WERI-Rb-1 (cell line): Measurements from ENCODE around the gene PFDN2.

Source experiments
- DNase-seq: peaks from one replicate; pipeline ENCODE4 v3.0.0-alpha.2; 2020
- H3K27ac ChIP-seq: fragments of 250-450 bp; sonication (Bioruptor Pico); 2 replicates; pipeline ENCODE4 v1.5.1; 2020; ENCODE audit warnings: mild to moderate bottlenecking, moderate library complexity
- H3K27me3 ChIP-seq: fragments of 250-450 bp; sonication (Bioruptor Pico); 2 replicates; pipeline ENCODE4 v1.5.1; 2021; ENCODE audit warnings: mild to moderate bottlenecking, low read depth, moderate library complexity; ENCODE audit not compliant: insufficient read depth, severe bottlenecking
- H3K36me3 ChIP-seq: fragments of 250-450 bp; sonication (Bioruptor Pico); 2 replicates; pipeline ENCODE4 v1.5.1; 2020; ENCODE audit warnings: mild to moderate bottlenecking, moderate library complexity
- H3K4me3 ChIP-seq: 2 replicates; pipeline ENCODE4 v1.5.1; 2011; ENCODE audit warnings: low read depth, mild to moderate bottlenecking, control low read depth, low read length
- H3K9me3 ChIP-seq: fragments of 250-450 bp; sonication (Bioruptor Pico); 2 replicates; pipeline ENCODE4 v1.5.1; 2021; ENCODE audit warnings: mild to moderate bottlenecking, moderate library complexity; ENCODE audit not compliant: severe bottlenecking
- CTCF ChIP-seq: IDR thresholded peaks from 2 replicates; pipeline ENCODE4 v1.5.1; 2011; ENCODE audit warnings: low read depth, mild to moderate bottlenecking, control low read depth, inconsistent platforms, low read length

Gene PFDN2

GRCh38 chr1:161163793-161164192, 46.0 kb upstream of the PFDN2 start:
- TF ChIP-seq CTCF, result no peak
- DNase-seq, result no peak
- H3K36me3 ChIP-seq, result peaks cover 53% of the 10 kb centered on the region

GRCh38 chr1:161162806-161163205, 45.0 kb upstream of the PFDN2 start:
- Histone ChIP-seq H3K36me3 (peaks cover 58% of the 10 kb centered on the region), H3K27me3 (no peaks in the 10 kb centered on the region), H3K27ac (no peak overlapping the region), H3K4me3 (no peak overlapping the region), H3K9me3 (no peaks in the 10 kb centered on the region)
- TF ChIP-seq CTCF, result no peak
- no peak for DNase-seq

More at GRCh38 chr1:161163793-161164192, 46.0 kb upstream of the PFDN2 start:
- H3K27me3 ChIP-seq, result no peaks in the 10 kb centered on the region
- no peak overlapping the region for H3K27ac ChIP-seq
- no peak overlapping the region for H3K4me3 ChIP-seq
- no peaks in the 10 kb centered on the region for H3K9me3 ChIP-seq

- DNase-seq, result no peak
- H3K4me3 ChIP-seq, result no peak overlapping the region
- H3K27me3 ChIP-seq, result no peaks in the 10 kb centered on the region
- peaks cover 61% of the 10 kb centered on the region for H3K36me3 ChIP-seq
- no peak overlapping the region for H3K27ac ChIP-seq
- no peak for TF ChIP-seq CTCF
- H3K9me3 ChIP-seq, result no peaks in the 10 kb centered on the region
Observed at GRCh38 chr1:161162052-161162451, 44.2 kb upstream of the PFDN2 start.

- no peak for DNase-seq
- Histone ChIP-seq H3K27me3 (no peaks in the 10 kb centered on the region), H3K36me3 (peaks cover 65% of the 10 kb centered on the region), H3K4me3 (no peak overlapping the region), H3K27ac (no peak overlapping the region), H3K9me3 (no peaks in the 10 kb centered on the region)
- no peak for TF ChIP-seq CTCF
Observed at GRCh38 chr1:161161652-161162051, 43.8 kb upstream of the PFDN2 start.

- TF ChIP-seq CTCF, result no peak
- Histone ChIP-seq H3K4me3 (no peak overlapping the region), H3K36me3 (peaks cover 65% of the 10 kb centered on the region), H3K27ac (no peak overlapping the region; the same call in 1 of the 2 replicates), H3K9me3 (no peaks in the 10 kb centered on the region), H3K27me3 (no peaks in the 10 kb centered on the region)
- DNase-seq, result no peak
Observed at GRCh38 chr1:161160671-161161145, 42.9 kb upstream of the PFDN2 start.

- DNase-seq, result no peak
- peak overlapping the region; percentile 91 for H3K27ac ChIP-seq
Observed at GRCh38 chr1:161159913-161160243, 42.0 kb upstream of the PFDN2 start.

More at GRCh38 chr1:161159913-161160243, 42.0 kb upstream of the PFDN2 start:
- Histone ChIP-seq H3K4me3 (peak overlapping the region; percentile 63), H3K9me3 (no peaks in the 10 kb centered on the region), H3K27me3 (no peaks in the 10 kb centered on the region), H3K36me3 (peaks cover 63% of the 10 kb centered on the region)
- TF ChIP-seq CTCF, result no peak
